ENCODE measurements around the gene DENND2A.
"Not testable (repeated sequence)": the region's sequence is repeated elsewhere in the genome, so short reads cannot be mapped to it uniquely, and the experiment has no call there.

Gene DENND2A

DNA sequence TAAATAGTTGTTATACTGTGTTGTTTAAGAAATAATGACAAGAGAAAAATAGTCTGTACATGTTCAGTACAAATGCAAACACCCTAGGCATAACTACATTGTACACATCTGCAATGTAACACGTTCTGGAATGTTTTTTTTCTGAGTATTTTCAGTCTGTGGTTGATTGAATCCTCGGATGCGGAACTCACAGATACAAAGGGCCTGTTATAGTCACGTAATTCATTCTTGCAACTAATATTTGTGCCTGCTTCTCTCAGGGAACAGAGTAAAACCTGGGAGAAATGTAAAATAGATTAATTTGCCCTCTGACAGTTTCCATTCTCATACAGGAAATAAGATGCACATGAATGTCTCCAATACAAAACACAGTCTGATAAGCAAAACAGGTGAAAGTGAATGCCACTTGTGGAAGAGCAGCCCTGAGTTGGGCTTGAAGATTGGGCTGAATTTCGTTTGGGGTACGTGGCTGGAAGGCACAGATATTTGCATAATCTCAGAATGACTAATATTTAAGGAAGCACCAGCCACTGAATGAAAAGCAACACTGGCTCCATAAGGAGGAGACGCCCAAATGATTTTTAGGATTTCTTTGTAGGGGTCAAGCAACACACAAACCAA, 19.1 kb downstream of the DENND2A start:
- in situ Hi-C loops (cut with MboI; ENCODE audit: low sequenced_read_pairs) = no loop called here

DNA sequence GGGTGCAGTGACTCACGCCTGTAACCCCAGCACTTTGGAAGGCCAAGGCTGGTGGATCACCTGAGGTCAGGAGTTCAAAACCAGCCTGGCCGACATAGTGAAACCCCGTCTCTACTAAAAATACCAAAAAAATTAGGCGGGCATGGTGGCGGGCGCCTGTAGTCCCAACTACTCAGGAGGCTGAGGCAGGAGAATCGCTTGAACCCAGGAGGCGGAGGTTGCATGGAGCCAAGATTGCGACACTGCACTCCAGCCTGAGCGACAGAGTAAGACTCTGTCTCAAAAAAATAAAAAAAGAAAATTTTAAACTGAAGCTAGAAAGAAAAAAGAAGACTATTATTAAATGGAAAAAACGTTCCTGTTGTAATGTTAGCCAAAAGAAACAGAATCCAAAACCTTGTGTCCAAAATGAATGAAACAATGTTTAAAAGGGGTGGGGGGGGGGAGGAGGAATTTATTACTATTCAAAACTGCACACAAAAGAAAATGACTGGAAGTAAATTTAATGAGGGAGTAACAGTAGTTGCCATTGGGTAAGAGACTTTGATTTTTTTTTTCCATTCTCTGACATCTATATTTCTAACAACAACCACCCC, 20.6 kb downstream of the DENND2A start:
- in situ Hi-C loops (cut with MboI; ENCODE audit: low sequenced_read_pairs) = not testable (repeated sequence)

DNA sequence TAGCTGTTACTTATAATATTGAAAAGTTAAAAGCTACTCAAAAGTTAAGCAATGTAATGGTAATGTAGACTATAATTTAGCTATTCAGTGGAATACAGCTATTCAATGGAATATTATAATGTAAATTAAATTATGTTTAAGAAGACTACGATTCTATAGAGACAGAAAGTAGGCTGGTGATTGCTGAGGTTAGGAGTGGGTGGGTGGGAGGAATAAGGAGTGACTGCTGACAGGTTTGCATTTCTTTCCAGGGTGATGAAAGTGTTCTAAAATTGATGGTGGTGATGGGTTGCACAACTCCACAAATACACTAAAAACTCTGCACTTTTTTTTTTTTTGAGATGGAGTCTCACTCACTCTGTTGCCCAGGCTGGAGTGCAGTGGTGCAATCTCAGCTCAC, 21.4 kb downstream of the DENND2A start:
- in situ Hi-C loops (cut with MboI; ENCODE audit: low sequenced_read_pairs) = no loop called here

DNA sequence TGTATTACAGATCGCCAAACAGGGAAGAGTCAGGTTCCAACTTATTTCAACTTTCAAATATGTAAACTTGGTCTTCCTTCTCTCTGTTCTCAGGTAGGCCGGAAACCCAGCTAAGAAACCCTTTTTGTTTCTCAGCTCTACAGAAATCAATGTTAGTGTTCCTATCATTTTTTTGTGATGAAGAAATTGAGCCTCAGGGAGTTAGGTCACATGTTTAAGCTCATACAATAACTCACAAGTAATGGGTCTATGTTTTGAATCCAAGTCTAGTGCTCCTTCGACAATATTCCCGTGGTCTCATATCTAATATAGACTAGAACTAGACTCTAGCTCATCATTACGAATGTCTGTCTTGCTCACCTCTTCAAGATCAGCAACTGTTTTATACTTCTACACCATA, 22.3 kb downstream of the DENND2A start:
- in situ Hi-C loops (cut with MboI; ENCODE audit: low sequenced_read_pairs) = no loop called here

DNA sequence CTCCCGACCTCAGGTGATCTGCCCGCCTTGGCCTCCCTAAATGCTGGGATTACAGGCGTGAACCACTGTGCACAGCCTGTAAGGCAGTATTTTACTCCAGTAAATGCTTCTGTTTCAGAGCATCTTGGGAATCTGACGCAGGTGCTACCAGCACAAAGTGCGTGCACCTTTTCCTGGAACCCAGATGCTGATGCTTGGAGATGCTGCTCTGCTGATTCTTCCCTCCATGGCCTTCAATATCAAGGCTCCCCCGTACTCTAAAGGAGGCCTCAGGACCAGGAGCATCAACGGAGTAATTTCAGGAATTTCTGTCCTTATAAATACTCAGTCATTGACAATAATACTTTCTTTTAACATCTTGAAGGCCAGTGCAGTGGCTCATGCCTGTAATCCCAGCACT, 23.5 kb downstream of the DENND2A start:
- in situ Hi-C loops (cut with MboI; ENCODE audit: low sequenced_read_pairs) = no loop called here

DNA sequence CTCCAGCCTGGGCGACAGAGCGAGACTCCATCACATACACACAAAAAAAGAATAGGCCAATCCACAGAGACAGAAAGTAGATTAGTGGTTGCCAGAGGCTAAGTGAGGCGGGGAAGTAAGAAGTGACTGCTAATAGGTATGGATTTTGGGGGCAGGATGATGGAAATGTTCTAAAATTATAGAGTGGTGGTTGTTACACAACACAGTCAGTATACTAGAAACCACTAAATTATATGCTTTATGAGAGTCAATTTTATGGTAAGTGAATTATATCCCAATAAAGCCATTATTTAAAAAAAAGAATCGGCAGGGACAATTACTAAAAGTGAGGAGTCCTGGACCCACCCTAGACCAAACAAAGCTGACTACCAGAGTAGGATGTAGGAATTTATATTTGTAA, 24.3 kb downstream of the DENND2A start:
- in situ Hi-C loops (cut with MboI; ENCODE audit: low sequenced_read_pairs) = no loop called here

DNA sequence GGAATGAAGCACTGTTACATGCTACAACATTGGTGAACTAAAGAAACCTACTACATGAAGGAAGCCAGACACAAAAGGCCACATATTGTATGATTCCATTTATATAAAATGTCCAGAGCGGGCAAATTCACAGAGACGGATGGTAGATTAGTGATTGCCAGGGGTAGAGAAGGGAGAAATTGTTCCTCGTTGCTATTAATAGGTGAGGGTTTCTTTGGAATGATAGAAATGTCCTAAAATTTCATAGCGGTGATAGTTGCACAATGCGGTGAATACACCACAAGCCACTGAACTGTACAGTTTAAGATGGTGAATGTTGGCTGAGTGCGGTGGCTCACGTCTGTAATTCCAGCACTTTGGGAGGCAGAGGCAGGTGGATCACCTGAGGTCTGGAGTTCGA, 29.0 kb downstream of the DENND2A start:
- in situ Hi-C loops (cut with MboI; ENCODE audit: low sequenced_read_pairs) = no loop called here

DNA sequence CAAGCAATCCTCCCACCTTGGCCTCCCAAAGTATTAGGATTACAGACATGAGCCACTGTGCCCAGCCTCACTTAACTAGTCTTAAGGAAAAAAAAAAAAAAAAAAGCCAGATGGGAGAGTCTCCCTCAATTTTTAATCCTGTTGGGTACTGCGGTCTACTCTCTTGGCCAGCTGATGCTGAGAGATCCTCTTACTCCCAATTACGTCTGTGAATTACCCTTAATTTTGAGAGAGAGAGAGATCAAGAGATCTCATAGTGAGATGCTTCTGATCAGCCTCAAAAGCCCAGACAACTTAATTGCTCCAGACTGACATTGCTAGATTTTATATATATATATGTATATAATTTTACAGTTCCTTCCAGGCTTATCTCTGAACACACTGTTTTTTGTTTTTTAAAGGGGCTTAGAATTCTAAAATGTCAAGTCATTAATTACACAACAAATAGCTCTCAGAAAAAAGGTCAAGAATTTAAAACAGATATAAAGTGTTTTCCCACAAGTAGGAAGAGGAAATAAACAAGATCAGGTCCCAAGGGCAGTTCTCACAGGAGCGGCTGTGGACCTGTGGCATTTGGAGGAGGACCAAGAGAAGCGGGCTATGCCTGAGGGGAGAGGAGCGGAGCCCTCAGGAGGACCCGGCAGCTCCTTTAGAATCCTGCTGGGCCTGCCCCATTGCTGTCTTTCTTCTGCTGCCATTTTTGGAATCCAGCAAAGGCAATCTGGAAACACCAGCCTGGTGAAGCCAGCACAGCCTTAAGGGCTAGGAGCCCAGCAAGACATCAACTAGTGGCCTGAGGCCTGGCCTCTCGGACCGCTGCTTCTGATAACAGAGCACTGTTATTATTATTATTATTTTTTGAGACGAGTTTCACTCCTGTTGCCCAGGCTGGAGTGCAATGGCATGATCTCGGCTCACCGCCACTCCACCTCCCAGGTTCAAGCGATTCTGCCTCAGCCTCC, 30.1 kb downstream of the DENND2A start:
- in situ Hi-C loops (cut with MboI; ENCODE audit: low sequenced_read_pairs) = no loop called here

DNA sequence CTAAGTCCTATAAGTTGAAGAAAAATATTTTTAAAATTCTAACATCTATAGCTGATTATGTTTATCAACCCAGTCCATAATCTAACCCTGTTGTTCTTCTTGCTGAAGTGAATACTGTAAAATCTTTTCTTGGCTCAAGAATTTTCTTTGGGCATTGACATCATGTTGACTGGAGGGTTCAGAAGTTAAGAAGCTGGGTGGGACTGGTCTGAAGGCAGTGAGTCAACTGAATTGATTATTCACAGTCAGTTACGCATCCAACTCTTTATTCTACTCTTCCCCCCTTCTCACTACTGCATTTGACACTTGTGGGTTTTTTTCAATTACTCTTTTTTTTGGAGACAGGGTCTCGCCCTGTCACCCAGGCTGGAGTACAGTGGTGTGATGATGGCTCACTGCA, 31.0 kb downstream of the DENND2A start:
- in situ Hi-C loops (cut with MboI; ENCODE audit: low sequenced_read_pairs) = no loop called here

DNA sequence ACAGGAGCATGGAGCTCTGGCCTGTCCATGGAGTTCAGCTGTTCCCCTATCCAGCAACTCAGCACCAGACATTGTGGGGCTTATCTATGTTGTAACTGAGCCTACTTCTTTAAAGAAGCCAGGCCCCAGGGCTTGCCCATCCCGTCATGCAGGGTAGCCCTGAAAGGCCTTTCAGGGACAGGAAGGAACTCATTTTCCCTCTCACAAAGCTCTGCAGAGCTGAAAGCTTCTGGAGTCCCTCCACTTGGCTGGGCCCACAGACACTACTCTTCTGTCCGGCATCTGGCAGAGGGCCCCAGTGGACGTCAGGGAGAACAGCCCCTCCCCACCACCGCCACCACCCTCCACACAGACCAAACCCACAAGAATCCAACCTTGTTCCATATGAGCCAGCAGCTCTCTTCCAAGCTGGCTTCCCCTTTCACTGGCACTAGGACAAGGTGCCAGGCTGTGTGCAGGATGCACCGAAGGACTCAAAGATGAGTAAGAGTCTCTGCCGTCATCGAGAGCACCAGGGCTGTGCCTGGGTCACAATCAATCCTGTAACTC, 33.1 kb downstream of the DENND2A start:
- in situ Hi-C loops (cut with MboI; ENCODE audit: low sequenced_read_pairs) = no loop called here

DNA sequence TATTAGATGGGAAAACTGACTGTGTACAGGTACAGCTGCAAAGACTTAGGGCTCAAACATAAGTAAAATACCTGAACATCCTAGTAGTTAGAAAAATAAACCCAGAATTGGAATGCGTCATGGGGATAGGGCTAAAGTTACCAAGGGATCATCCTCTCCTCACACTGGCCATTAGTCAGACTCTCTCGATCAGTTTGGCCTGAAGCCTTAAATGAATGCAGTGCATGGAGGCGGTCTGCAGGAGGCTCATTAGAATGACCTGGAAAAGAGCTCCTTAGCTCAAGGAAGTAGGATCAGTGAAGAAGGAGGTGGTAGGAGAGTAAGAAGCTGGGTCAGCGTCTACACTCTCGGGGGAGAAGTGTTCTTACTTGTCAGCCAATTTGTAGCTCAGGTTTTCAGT, 35.3 kb downstream of the DENND2A start:
- in situ Hi-C loops (cut with MboI; ENCODE audit: low sequenced_read_pairs) = no loop called here

DNA sequence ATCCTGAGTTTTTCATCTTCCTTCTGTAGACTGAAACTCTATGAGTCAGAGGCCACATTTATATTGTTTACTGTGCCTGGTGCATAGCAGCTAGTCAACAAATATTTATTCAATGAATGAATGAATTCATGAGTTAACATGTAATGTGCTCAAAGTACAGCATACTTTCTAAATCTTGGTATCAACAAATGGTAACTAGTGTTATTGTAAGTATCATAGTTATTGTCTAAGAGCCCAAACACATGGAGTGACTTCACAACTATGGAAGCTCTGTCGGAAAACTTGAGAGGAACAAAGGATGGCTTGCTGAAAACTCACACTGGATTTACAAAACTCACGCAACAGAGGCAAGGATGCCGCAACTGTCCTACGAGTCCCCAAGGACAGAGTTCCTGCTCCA, 35.9 kb downstream of the DENND2A start:
- in situ Hi-C loops (cut with MboI; ENCODE audit: low sequenced_read_pairs) = no loop called here

DNA sequence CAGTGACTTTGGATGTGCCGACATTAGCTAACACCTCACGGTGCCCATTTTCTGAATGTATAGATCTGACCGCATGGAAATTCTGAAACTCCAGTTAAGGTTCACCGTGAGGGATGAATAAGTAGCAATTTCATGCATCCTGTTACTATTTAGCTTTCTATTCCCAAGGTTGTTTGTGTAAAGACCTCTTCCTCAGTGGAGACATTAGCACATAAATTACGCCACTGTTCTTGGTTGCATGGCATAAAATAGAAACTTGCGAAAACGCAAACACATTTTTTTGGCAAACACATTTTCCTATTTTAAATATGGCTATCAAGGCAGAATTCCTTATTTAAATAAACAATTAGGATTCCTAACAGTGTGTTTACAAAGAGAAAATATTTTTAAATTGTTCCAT, 36.5 kb downstream of the DENND2A start:
- in situ Hi-C loops (cut with MboI; ENCODE audit: low sequenced_read_pairs) = no loop called here

DNA sequence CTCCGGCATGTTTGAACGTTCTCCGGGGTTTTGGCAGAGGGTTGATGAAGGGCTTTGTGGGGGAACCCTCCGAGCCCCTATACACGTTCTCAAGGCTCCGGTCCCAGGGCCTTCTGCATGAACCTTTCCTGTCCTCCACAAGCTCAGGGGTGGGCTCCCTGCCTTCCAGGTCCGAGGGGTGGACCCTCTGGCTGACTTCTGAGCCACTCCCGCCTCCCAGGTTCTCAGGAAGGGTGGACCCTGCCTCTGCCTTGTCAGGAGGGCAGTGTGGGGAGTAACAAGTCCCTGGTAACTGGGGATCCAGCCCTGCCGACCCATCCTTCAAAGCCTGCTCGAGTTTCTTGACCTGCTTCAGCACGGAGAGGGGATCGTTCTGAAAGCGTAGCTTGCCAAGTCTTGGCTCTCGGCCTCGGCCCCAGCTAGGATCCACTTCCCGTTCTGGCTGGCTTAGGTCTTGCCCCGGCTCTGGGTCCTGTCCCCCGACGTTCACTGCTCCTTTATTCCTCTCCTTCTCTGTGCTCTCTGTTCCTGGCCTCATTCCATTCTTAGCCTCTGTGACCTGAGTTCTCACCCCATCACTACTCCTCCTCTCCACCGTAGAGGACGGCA, 38.9 kb downstream of the DENND2A start:
- in situ Hi-C loops (cut with MboI; ENCODE audit: low sequenced_read_pairs) = no loop called here

DNA sequence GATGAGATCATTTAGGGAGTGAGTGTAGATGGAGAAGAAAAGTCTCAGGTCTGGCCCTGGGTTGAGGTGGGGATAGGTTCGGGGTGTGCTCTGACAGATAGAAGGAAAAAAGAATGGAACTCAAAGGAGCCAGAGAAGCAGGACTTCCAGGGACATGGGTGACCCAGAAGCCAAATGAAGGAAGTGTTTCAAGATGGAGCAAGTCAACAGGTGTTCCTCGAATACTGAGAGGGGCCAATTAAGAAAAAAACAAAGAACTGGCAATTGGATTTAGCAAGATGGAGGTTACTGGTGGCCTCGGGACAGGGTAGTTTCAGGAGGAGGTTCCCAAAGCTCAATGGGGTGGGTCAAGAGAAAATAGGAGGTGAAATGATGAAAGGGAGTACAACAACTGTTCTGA, 40.3 kb downstream of the DENND2A start:
- in situ Hi-C loops (cut with MboI; ENCODE audit: low sequenced_read_pairs) = no loop called here

DNA sequence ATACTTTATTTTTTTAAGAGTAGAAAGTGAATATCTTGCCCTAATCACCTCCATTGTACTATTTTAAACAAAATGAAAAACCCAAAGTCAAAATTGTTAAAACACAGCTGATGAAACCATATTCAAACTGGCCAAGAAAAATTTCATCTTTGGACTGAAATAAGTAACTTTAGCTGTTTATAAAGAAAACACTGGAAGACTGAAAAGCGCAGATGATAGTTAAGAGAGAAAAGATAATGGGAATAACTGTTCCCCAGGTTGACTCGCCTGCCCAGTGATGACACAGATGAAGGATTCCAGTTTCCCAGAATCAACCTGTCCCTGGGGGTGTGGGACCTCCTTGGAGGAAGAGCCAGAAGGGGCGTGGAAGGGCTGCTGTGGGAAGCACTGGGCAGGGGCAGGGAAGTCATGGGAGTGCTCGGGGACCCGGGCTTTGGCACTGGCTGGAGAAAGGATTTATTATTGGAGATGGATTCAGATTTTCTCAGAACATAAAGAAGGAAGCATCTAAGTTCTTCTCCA, 43.1 kb downstream of the DENND2A start:
- in situ Hi-C loops (cut with MboI; ENCODE audit: low sequenced_read_pairs) = no loop called here

DNA sequence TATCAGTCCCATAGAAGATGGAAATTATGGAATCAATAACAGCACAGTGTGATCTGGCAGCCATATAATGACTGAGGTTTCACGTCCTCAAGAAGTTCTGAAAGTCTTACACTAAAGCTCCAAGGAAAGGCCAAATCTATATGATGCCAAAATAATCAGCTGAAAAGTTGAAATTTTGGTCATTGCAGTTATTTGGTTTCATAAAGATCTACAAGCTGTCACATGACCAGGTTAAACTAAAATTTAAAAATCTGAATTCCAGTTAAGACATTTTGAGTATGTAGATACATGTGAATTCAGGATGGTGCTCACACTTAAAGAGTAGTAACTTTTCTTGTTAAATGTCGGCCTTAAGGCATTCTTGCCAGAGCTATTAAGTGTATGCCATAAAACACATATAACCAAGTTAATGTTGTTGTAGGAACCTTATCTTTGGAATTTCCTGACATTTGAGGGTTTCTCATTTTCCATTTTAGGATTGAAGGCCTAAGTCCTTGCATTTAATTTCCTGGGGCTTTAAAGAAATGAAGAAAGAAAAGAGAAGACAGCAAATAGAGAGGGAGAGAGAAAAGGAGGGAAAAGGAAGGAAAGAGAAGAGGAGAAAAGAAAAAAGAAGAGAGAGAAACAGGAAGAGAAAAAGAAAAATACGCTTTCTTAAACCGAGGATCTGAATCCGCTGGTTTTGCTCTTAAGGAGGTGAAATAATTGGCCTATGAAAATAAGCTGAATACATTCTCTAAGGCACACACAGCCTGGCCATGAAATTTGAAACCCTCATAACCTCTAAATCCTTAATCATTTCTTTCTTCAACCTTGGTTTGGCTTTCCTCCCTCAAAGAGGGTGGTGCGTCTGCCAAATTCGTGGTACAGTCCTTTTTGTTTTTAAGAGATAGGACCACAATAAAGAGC, 43.8 kb downstream of the DENND2A start:
- in situ Hi-C loops (cut with MboI; ENCODE audit: low sequenced_read_pairs) = no loop called here

DNA sequence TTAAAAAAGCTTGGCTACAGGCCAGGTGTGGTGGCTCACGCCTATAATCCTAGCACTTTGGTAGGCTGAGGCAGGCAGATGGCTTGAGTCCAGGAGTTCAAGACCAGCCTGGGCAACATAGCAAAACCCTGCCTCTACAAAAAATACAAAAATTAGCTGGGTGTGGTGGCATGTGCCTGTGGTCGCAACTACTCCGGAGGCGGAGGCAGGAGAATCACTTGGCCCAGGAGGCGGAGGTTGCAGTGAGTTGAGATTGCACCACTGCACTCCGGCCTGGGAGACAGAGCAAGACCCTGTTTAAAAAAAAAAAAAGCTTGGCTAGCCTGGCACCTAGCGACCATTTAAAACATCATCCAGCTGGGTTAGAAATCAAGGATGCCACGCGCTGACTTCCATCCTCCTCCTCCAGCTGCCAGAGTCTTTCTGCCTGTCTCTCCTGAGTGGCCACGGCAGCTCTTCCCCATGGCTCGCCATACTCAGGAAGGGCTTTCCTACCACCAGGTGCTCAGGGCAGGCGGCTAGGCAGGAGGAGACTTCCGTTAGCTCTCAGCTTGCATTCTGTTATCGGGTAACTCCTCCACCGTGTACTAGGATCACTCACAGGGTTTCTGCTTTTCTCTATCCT, 45.0 kb downstream of the DENND2A start:
- in situ Hi-C loops (cut with MboI; ENCODE audit: low sequenced_read_pairs) = no loop called here

DNA sequence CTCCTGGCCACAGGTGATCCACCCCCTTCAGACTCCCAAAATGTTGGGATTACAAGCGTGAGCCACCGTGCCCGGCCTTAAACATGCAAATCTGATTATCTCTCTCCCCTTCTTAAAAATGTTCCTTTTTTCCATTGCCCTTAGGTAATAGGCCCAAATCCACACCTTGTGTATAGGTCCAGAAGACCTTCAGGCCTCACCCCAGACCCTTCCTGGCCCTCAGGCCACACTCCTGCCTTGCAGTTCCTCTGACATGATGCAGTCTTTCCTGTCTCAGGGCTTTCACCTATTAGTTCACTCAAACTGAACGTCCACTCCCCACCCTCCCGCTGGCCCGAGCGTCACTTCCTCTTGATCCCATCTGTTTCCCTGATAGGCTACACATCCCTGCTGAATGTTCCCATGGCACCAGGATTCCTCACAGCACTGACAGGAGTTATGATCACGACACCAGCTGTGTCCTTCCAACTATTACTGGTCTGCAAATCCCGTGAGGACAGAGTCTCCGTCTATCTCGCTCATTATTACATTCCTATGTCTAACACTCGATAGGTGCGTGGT, 46.4 kb downstream of the DENND2A start:
- in situ Hi-C loops (cut with MboI; ENCODE audit: low sequenced_read_pairs) = no loop called here
